ENCODE data around the gene NBPF1. TPM values are rescaled to one million over a fixed set of nuclear protein-coding genes. Genes with fewer than 3 reads are reported as not detected.
"Not testable (repeated sequence)": the region's sequence is repeated elsewhere in the genome, so short reads cannot be mapped to it uniquely, and the experiment has no call there.

NBPF1 gene
- total and polyA plus RNA-seq, 4 donors, result 4.3 to 83.8 (median 29.9) TPM

DNA sequence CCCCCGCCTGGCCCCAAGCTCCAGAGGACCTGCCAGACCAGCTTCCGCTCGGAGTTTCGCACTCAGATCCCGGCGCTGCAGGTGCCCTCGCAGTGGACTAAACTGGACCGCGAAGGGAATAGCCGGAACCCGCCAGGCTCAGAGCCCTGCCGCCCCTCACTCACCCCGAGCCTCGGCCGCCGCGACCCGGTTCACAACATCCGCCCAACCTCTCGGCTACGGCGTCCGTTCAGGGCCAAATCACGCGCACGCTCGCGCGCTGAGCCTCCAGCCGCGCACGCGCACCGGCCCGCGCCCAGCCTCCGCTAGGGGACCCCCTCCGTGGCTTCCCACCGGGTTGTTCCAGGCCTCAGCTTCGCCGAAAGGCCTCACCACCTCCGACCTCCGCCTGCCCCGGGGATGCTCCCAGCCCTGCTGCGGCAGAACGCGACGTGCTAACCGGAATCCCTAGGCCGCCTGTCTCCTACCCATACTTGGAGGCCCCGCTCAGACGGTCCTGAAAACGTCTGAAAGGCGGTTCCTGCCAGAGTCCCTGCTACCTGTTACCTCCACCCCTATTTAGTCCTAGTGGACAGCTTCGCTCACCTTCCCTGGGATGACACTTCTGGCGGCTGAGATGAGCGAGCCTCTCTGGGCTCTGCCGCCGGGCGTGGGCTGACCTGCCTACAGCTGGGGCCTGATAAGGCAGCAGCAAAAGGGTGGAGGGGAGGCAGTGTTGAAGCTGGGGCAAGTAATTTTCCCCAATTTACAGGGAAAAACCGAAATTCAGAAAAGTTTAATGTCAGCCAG, 31.3 kb upstream of the NBPF1 start:
- TF ChIP-seq CTCF (IDR thresholded peaks at IDR 0.05; ENCODE audit: control extremely low read depth, extremely low read depth), result peak; percentile 69
- H3K36me3 ChIP-seq (ENCODE audit: control insufficient read depth in 4 of 4, insufficient read depth in 4 of 4, low read length in 4 of 4), result peaks cover 0 to 12% (median 0%) of the 10 kb centered on the region in 4 donors
- peak; percentile 87 for ATAC-seq (ENCODE audit: insufficient read depth, low FRiP score)
- DNase-seq, result peak; percentile 98 to 99 (median 99)
- H3K9ac ChIP-seq (ENCODE audit: insufficient read depth in 1 of 2, low read length in 2 of 2), result peak overlapping the region; percentile 85 to 99
- H3K27ac ChIP-seq (ENCODE audit: low read depth in 1 of 2, low read length in 1 of 2), result peak overlapping the region; percentile 64 to 89
- WGBS, 2 donors, result 9 to 11% methylated on average over 61 of the region's 61 CpGs
- not testable (repeated sequence) for H3K9me3 ChIP-seq (ENCODE audit: control insufficient read depth in 4 of 4, insufficient read depth in 3 of 4, low read length in 3 of 4); H3K27me3 ChIP-seq (ENCODE audit: control insufficient read depth in 3 of 3, insufficient read depth in 3 of 3, low read length in 2 of 3)
- H3K4me3 ChIP-seq, result peak overlapping the region; percentile 93
- peaks cover 4 to 27% (median 9%) of the 10 kb centered on the region in 5 donors for H3K4me1 ChIP-seq (ENCODE audit: control insufficient read depth in 5 of 5, insufficient read depth in 5 of 5, low read length in 5 of 5)

- no peak for ATAC-seq (ENCODE audit: insufficient read depth, low FRiP score)
- peak overlapping the region; percentile 64 to 89 for H3K27ac ChIP-seq (ENCODE audit: low read depth in 1 of 2, low read length in 1 of 2)
Measured at GRCh38 chr1:16644193-16644481, 30.8 kb upstream of the NBPF1 start.

DNA sequence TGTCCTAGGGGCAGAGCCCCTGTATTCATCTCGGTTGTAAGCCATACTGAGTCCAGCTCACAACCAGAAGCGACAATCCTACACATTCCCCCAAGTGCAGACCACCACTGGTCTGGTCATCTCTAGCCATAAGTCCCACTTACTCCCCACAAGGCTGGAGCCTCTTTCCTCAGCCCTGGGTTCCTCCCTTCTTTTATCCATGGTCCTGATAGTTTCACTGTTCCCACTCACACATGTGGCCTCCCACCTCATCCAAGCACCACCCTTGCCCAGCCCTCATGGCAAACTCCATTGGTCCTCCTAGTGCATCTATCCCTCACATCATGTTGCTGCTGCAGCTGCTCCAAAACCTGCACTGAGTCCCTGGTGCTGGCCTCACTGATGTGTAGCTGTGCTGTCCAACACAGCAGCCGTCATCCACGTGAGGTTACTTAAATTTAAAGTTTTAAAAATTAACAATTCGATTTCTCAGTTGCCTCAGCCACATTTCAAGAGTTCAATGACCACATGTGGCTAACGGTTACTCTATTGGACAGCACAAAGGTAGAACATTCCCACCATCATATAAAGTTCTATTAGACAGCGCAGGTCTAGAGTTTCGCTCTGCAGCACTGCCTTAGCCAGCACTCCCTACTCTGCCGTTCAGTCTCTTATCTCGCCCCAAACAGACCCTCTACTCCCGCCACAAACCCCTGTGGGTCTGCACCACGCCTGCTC, 30.3 kb upstream of the NBPF1 start:
- Histone ChIP-seq H3K4me1 (ENCODE audit: control insufficient read depth in 5 of 5, insufficient read depth in 5 of 5, low read length in 5 of 5) (peaks cover 4 to 27% (median 9%) of the 10 kb centered on the region in 5 donors), H3K36me3 (ENCODE audit: control insufficient read depth in 4 of 4, insufficient read depth in 4 of 4, low read length in 4 of 4) (peaks cover 0 to 12% (median 0%) of the 10 kb centered on the region in 4 donors), H3K4me3 (peak overlapping the region; percentile 93), H3K9ac (ENCODE audit: insufficient read depth in 1 of 2, low read length in 2 of 2) (peak overlapping the region; percentile 85 to 99)
- H3K27me3 ChIP-seq (ENCODE audit: control insufficient read depth in 3 of 3, insufficient read depth in 3 of 3, low read length in 2 of 3); H3K9me3 ChIP-seq (ENCODE audit: control insufficient read depth in 4 of 4, insufficient read depth in 3 of 4, low read length in 3 of 4); DNase-seq; ATAC-seq (ENCODE audit: insufficient read depth, low FRiP score); H3K27ac ChIP-seq (ENCODE audit: low read depth in 1 of 2, low read length in 1 of 2): not testable (repeated sequence)
- WGBS, 2 donors, result 25 to 29% methylated on average over 12 of the region's 12 CpGs

More at GRCh38 chr1:16644193-16644481, 30.8 kb upstream of the NBPF1 start:
- TF ChIP-seq CTCF (IDR thresholded peaks at IDR 0.05; ENCODE audit: control extremely low read depth, extremely low read depth), result no peak
- H3K4me3 ChIP-seq, result peak overlapping the region; percentile 93
- DNase-seq, result no peak
- H3K27me3 ChIP-seq (ENCODE audit: control insufficient read depth in 3 of 3, insufficient read depth in 3 of 3, low read length in 2 of 3), result peaks cover 0 to 7% (median 6%) of the 10 kb centered on the region in 3 donors
- H3K4me1 ChIP-seq (ENCODE audit: control insufficient read depth in 5 of 5, insufficient read depth in 5 of 5, low read length in 5 of 5), result peaks cover 4 to 27% (median 9%) of the 10 kb centered on the region in 5 donors
- 0% methylated on average over 16 of the region's 16 CpGs for WGBS, 2 donors
- peaks cover 0 to 12% (median 0%) of the 10 kb centered on the region in 4 donors for H3K36me3 ChIP-seq (ENCODE audit: control insufficient read depth in 4 of 4, insufficient read depth in 4 of 4, low read length in 4 of 4)
- peak overlapping the region; percentile 85 to 99 for H3K9ac ChIP-seq (ENCODE audit: insufficient read depth in 1 of 2, low read length in 2 of 2)
- H3K9me3 ChIP-seq (ENCODE audit: control insufficient read depth in 4 of 4, insufficient read depth in 3 of 4, low read length in 3 of 4), result no peaks in the 10 kb centered on the region

DNA sequence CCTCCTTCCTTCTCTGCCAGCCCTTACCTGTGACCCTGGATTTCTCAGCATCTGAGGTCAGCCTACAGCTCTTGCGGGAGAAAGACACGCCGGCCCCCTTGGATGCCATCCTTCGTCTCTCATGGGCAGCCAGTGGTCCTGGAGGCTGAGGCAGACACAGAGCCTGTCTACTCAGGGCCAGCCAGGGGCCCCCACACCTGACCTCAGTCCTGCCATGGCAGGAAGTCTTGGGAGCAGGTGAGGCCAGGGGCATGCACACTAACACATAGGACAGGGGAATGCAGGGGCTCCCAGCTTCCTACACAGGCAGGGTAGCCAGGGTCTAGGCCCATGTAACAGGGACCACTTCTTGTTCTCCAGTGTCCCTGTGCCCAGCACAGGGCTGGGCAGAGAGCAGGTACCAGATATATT, 29.6 kb upstream of the NBPF1 start:
- H3K27me3 ChIP-seq (ENCODE audit: control insufficient read depth in 3 of 3, insufficient read depth in 3 of 3, low read length in 2 of 3); H3K9ac ChIP-seq (ENCODE audit: insufficient read depth in 1 of 2, low read length in 2 of 2); H3K4me3 ChIP-seq; H3K27ac ChIP-seq (ENCODE audit: low read depth in 1 of 2, low read length in 1 of 2); H3K9me3 ChIP-seq (ENCODE audit: control insufficient read depth in 4 of 4, insufficient read depth in 3 of 4, low read length in 3 of 4); ATAC-seq (ENCODE audit: insufficient read depth, low FRiP score): not testable (repeated sequence)
- Histone ChIP-seq H3K36me3 (ENCODE audit: control insufficient read depth in 4 of 4, insufficient read depth in 4 of 4, low read length in 4 of 4) (peaks cover 0 to 12% (median 0%) of the 10 kb centered on the region in 4 donors), H3K4me1 (ENCODE audit: control insufficient read depth in 5 of 5, insufficient read depth in 5 of 5, low read length in 5 of 5) (peaks cover 4 to 27% (median 9%) of the 10 kb centered on the region in 5 donors)
- peak in 1 of 3 donors; percentile 19 for DNase-seq
- WGBS, 2 donors, result 94 to 96% methylated on average over 4 of the region's 4 CpGs

- not testable (repeated sequence) for H3K27ac ChIP-seq (ENCODE audit: low read depth in 1 of 2, low read length in 1 of 2); H3K27me3 ChIP-seq (ENCODE audit: control insufficient read depth in 3 of 3, insufficient read depth in 3 of 3, low read length in 2 of 3); H3K9me3 ChIP-seq (ENCODE audit: control insufficient read depth in 4 of 4, insufficient read depth in 3 of 4, low read length in 3 of 4); H3K4me3 ChIP-seq; H3K9ac ChIP-seq (ENCODE audit: insufficient read depth in 1 of 2, low read length in 2 of 2); ATAC-seq (ENCODE audit: insufficient read depth, low FRiP score)
- H3K4me1 ChIP-seq (ENCODE audit: control insufficient read depth in 5 of 5, insufficient read depth in 5 of 5, low read length in 5 of 5), result peaks cover 4 to 27% (median 9%) of the 10 kb centered on the region in 5 donors
- 78 to 89% methylated on average over 7 to 9 of the region's 9 CpGs for WGBS, 2 donors
- peak in 1 of 3 donors; percentile 9 for DNase-seq
- peaks cover 0 to 12% (median under 1%) of the 10 kb centered on the region in 4 donors for H3K36me3 ChIP-seq (ENCODE audit: control insufficient read depth in 4 of 4, insufficient read depth in 4 of 4, low read length in 4 of 4)
Measured at GRCh38 chr1:16642025-16642966, 28.9 kb upstream of the NBPF1 start.

All from lung (tissue), 12 donors.